NCI-H2107 (cell line): ENCODE results near the gene PAF1.

Source experiments
- DNase-seq: peaks from one replicate; lab custom pipeline; 2025; lab: John Stamatoyannopoulos, UW

PAF1 gene

GRCh38 chr19:39416152-39417120, 25.5 kb upstream of the PAF1 start:
- no peak for DNase-seq

- DNase-seq: no peak
Observed at GRCh38 chr19:39415111-39416046, 24.5 kb upstream of the PAF1 start.

GRCh38 chr19:39413911-39414608, 23.2 kb upstream of the PAF1 start:
- no peak for DNase-seq

GRCh38 chr19:39413272-39413910, 22.5 kb upstream of the PAF1 start:
- DNase-seq: no peak

DNA sequence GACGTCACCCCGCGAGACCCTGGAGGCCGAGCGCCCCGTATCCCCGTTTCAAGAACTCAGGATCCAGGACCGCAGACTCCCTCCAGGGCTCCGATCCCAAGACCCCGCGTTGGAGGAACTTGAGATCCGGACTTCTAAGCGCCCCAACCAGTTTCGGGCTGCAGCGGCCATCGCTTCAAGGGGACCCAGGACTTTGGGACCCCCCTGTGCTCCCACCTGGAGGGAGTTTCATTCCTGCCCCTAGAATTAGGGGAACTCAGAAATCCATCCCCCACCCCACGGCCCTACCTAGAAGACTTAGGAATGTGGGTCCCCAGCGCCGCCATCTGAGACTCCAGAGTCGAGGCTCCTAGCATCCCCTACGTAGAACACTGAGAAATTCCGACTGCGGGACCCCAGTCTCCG, 22.0 kb upstream of the PAF1 start:
- DNase-seq: no peak

DNA sequence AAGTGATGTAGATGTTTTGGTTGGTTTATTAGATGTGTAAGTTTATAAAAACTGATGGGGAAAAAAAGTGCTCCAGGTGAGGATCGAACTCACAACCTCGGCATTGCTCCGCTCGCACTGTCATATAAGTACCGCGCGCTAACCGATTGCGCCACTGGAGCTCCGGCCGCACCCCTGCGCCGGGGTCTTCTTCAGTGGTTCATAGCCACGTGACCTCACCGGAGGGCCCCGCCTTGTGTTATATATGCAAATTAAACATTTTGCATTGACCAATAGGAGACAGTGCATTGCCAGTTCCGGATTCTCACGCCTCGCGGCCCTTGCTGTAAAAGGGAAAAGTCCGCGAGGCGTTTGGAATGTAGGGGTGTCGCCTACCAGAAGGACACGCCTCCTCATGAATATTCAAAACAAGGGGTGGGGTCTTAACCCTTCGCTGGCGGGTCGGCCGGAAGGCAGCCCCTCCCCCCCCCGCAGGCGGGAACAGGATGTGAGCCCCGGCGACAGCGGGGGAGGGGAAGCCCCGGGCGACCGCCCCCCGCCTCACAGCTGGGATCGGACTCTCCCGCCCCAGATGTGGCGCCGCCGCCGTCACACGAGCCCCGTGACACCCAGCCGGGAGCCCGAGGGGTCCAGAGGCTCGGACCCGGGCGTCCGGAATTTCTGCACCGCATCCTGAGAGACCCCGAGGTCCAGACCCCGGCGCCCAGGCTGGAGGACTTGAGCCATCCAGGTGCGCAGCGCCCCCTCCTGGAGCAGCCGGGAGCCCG, 21.4 kb upstream of the PAF1 start, which contains the start of gene PLEKHG2:
Gene PLEKHG2, plus strand, starts transcription at position 570 of the 767 bp plus-strand sequence. CDS start 1,418 bp downstream, outside the sequence.
- peak; percentile 94 for DNase-seq

DNA sequence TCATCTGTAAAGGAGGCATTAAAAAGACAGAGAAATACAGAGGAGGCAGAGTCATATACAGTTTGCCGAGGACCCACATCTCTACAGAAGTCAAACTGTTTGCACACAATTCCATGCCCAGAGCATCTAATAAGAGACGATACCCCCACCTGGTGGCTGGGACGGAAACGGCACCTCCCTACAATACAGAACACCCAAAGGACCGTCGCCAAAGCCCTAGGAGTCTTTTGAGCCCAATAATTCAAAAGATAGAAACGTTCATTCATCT, 20.9 kb upstream of the PAF1 start:
- DNase-seq: peak; percentile 85

- DNase-seq: no peak
Observed at GRCh38 chr19:39411081-39411831, 20.4 kb upstream of the PAF1 start.

GRCh38 chr19:39410831-39411080, 19.9 kb upstream of the PAF1 start:
- no peak for DNase-seq

DNA sequence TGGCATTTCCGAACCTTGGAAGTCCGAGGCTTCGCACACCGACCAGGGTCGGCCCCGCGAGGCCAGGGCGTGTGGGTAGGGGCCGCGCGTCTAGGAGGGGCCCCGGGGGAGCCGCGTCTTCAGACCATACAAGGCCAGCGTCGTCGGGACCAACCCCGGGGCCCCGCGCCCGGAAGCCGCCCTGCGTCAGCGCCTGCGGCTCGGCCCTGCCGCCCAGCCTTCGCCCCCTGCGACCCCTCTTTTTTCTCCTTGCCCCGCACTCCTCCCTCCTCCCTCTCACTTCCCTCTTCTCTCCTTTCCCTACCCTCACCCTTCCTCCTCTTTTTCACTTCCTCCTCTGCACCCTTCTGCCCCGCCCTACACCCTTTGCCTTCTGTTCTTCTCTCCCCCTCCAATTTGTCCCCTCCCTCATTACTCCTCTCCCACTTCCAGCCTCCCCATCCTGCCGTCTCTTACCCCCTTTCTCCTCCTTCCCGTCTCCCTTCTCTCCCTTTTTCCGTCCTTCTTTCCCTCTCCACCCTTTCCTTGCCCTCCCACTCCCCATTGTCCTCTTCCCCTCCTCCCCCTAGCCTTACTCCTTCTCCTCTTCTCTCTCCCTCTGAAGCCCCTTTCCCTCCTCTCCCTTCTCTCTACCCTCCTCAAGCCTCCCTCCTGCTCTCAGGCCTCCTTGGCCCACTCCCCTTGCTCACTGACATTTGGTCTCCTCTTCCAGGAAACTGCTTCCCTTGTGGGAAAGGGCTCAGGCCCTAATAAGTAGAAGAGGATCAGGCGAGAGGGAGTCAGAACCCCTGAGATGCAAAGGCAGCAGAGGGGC, 19.3 kb upstream of the PAF1 start:
- no peak for DNase-seq

- DNase-seq: peak; percentile 81
Observed at GRCh38 chr19:39409208-39410016, 18.5 kb upstream of the PAF1 start.

DNA sequence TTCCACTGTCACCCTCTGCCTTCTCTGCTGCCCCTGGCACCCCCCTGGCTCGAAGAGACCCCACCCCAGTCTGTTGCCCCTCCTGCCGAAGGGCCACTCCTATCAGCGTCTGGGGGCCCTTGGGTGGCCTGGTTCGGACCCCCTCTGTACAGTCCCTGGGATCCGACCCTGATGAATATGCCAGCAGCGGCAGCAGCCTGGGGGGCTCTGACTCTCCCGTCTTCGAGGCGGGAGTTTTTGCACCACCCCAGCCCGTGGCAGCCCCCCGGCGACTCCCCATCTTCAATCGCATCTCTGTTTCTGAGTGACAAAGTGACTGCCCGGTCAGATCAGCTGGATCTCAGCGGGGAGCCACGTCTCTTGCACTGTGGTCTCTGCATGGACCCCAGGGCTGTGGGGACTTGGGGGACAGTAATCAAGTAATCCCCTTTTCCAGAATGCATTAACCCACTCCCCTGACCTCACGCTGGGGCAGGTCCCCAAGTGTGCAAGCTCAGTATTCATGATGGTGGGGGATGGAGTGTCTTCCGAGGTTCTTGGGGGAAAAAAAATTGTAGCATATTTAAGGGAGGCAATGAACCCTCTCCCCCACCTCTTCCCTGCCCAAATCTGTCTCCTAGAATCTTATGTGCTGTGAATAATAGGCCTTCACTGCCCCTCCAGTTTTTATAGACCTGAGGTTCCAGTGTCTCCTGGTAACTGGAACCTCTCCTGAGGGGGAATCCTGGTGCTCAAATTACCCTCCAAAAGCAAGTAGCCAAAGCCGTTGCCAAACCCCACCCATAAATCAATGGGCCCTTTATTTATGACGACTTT, 17.7 kb upstream of the PAF1 start:
- DNase-seq: no peak

DNA sequence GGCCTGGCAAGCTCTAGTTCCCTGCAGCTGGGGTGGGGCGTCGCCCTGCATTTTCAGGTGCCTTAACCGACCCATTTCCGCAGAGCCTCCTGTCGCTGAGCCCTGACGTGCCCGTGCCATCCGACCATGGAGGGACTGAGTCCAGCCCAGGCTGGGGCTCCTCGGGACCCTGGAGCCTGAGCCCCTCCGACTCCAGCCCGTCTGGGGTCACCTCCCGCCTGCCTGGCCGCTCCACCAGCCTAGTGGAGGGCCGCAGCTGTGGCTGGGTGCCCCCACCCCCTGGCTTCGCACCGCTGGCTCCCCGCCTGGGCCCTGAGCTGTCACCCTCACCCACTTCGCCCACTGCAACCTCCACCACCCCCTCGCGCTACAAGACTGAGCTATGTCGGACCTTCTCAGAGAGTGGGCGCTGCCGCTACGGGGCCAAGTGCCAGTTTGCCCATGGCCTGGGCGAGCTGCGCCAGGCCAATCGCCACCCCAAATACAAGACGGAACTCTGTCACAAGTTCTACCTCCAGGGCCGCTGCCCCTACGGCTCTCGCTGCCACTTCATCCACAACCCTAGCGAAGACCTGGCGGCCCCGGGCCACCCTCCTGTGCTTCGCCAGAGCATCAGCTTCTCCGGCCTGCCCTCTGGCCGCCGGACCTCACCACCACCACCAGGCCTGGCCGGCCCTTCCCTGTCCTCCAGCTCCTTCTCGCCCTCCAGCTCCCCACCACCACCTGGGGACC, 16.9 kb upstream of the PAF1 start:
- no peak for DNase-seq

GRCh38 chr19:39407410-39407659, 16.4 kb upstream of the PAF1 start:
- DNase-seq: no peak

DNA sequence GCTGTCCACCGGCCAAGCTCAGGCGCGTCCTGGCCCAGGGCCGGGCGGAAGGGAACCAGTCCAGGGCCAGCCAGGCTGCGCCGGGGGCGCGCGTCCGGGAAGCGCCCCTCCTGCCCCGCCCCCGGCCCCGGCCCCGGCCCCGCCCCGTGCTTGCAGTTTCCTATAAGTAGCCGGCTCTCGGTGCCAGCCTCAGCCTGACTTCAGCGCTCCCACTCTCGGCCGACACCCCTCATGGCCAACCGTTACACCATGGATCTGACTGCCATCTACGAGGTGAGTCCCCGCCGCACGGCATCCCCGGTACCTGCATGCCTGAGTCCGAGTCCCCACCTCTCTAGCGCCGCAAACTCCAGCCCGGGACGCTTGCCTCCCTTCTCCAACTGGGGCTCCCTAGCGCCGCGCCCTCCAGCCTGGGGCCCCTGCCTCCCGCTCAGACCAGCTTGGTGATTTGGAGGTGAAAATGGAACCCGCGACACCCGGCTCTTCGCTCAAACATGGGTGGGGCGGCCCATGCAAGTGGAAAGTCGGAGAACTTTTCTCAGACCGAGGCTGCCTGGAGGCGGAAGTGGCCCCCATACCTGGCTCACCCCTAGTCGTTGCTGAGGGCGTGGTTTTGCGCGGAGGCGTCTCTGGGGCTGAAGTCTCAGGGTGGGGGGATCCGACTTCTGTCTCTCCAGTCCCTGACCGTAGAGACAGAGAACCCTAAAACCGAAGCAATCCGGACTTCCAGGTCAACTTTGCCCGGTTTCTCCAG, 15.9 kb upstream of the PAF1 start, which contains the start of gene ZFP36:
Gene ZFP36, plus strand, starts transcription at position 192 of the 754 bp plus-strand sequence. Its CDS starts 58 bp downstream, at position 250.
- no peak for DNase-seq

- DNase-seq: no peak
Observed at GRCh38 chr19:39405958-39406655, 15.2 kb upstream of the PAF1 start.
